Stomach (tissue), 9 donors: Measurements from ENCODE around the gene KIRREL3. TPM values are rescaled to one million over a fixed set of nuclear protein-coding genes. Genes with fewer than 3 reads are reported as not detected.

Experiments
- DNase-seq, 2 donors: peaks; one replicate each; pipeline versions ENCODE4 v3.0.0 to v3.0.0-alpha.2; 2013 to 2019
- H3K27ac ChIP-seq, 5 donors: fragments of 200-600 bp in 4 of 5; sonication (generic) in 4 of 5; one replicate each; pipeline ENCODE4 v1.5.1; 2013 to 2019; ENCODE audit warnings: mild to moderate bottlenecking in 1 of 5, moderate library complexity in 1 of 5
- H3K27me3 ChIP-seq, 3 donors: fragments of 200-600 bp; sonication (generic); one replicate each; pipeline ENCODE4 v1.5.1; 2017 to 2019; ENCODE audit warnings: mixed run types in 1 of 3
- H3K36me3 ChIP-seq, 4 donors: fragments of 200-600 bp; sonication (generic); 1 replicate in 3 of 4; 2 replicates in 1 of 4; pipeline ENCODE4 v1.5.1; 2016 to 2019
- H3K4me1 ChIP-seq, 4 donors: fragments of 200-600 bp; sonication (generic); one replicate each; pipeline ENCODE4 v1.5.1; 2016 to 2019
- H3K4me3 ChIP-seq, 4 donors: fragments of 200-600 bp; sonication (generic) in 3 of 4; one replicate each; pipeline ENCODE4 v1.5.1; 2016 to 2019; ENCODE audit warnings: mild to moderate bottlenecking in 1 of 4
- H3K9me3 ChIP-seq, 4 donors: fragments of 200-600 bp; sonication (generic); one replicate each; pipeline ENCODE4 v1.5.1; 2016 to 2019
- EP300 ChIP-seq: sonication (generic); formaldehyde crosslinking; IDR thresholded peaks from one replicate; pipeline ENCODE4 v1.6.1; 2017; ENCODE audit warnings: antibody characterized with exemption
- POLR2A ChIP-seq, 4 donors: fragments of 450-650 bp; IDR thresholded peaks; one replicate each; pipeline ENCODE4 v1.6.1; 2016; ENCODE audit warnings: antibody characterized with exemption in 4 of 4, control low read depth in 2 of 4, mild to moderate bottlenecking in 1 of 4, moderate library complexity in 1 of 4
- POLR2AphosphoS5 ChIP-seq, 3 donors: sonication (generic); formaldehyde crosslinking; IDR thresholded peaks; one replicate each; pipeline ENCODE4 v1.6.1; 2016; ENCODE audit warnings: antibody characterized with exemption in 3 of 3
- WGBS, 5 donors: extraction: QIAGEN DNeasy Blood & Tissue Kit in 3 of 5; methylation state at CpG; one replicate each; pipeline versions ENCODE4 v1.1.5 to v1.1.7; 2013 to 2018; 5-methylcytosine and 5-hydroxymethylcytosine counted together
- intact Hi-C: fragments of 100-400 bp; cut with DNase I; formaldehyde crosslinking; loops from one replicate; pipeline ENCODE4 v1.15.1; 2023; ENCODE audit warnings: low total_unique reads
- polyA plus RNA-seq, 3 donors: library from polyadenylated mRNA; stranded (reverse); fragments of 200-250 nt; gene quantifications; one replicate each; pipeline ENCODE4 v1.2.3, GENCODE V29; 2013
- total RNA-seq, 5 donors: library from RNA; depleted of rRNA; stranded (reverse); fragments of >200 nt; gene quantifications; one replicate each; pipeline versions ENCODE4 v1.1.0 to v1.2.3, GENCODE V29; 2014 to 2016
- TF ChIP-seq, protein P1 (sequence below), 7 experiments: fragments of 450-650 bp in 4 of 7; fragments of 200-600 bp in 3 of 7; sonication (generic) in 3 of 7; IDR thresholded peaks; one replicate each; pipeline ENCODE4 v1.5.1; 2016 to 2019; ENCODE audit warnings: antibody characterized with exemption in 7 of 7, control low read depth in 2 of 7, mild to moderate bottlenecking in 1 of 7
- donor health status: healthy with polysubstance abuse.
- donor health status: Bipolar disorder and iron deficiency.
- donor health status: healthy.

Gene KIRREL3
- total and polyA plus RNA-seq, 8 donors = 0.10 to 1.7 (median 0.38) TPM; not detected in 4

- 55 to 78% (median 68%) methylated on average over 4 of the region's 4 CpGs for WGBS, 5 donors
- H3K4me1 ChIP-seq = peaks cover 0 to 4% (median under 1%) of the 10 kb centered on the region in 4 donors
- DNase-seq = no peak
- intact Hi-C loops = no loop called here
- H3K36me3 ChIP-seq = no peaks in the 10 kb centered on the region
- no peak overlapping the region for H3K27ac ChIP-seq
- H3K27me3 ChIP-seq = peaks cover 0 to 36% (median 0%) of the 10 kb centered on the region in 3 donors
- TF ChIP-seq EP300 (no peak), POLR2AphosphoS5 (IDR thresholded peaks at IDR 0.05) (no peak), POLR2A (IDR thresholded peaks at IDR 0.05) (no peak)
- TF ChIP-seq, protein P1, sequence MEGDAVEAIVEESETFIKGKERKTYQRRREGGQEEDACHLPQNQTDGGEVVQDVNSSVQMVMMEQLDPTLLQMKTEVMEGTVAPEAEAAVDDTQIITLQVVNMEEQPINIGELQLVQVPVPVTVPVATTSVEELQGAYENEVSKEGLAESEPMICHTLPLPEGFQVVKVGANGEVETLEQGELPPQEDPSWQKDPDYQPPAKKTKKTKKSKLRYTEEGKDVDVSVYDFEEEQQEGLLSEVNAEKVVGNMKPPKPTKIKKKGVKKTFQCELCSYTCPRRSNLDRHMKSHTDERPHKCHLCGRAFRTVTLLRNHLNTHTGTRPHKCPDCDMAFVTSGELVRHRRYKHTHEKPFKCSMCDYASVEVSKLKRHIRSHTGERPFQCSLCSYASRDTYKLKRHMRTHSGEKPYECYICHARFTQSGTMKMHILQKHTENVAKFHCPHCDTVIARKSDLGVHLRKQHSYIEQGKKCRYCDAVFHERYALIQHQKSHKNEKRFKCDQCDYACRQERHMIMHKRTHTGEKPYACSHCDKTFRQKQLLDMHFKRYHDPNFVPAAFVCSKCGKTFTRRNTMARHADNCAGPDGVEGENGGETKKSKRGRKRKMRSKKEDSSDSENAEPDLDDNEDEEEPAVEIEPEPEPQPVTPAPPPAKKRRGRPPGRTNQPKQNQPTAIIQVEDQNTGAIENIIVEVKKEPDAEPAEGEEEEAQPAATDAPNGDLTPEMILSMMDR (IDR thresholded peaks at IDR 0.05) = no peak
- H3K9me3 ChIP-seq = no peaks in the 10 kb centered on the region
- no peak overlapping the region for H3K4me3 ChIP-seq
Measured at GRCh38 chr11:126732981-126733380, 267.6 kb downstream of the KIRREL3 start.

DNA sequence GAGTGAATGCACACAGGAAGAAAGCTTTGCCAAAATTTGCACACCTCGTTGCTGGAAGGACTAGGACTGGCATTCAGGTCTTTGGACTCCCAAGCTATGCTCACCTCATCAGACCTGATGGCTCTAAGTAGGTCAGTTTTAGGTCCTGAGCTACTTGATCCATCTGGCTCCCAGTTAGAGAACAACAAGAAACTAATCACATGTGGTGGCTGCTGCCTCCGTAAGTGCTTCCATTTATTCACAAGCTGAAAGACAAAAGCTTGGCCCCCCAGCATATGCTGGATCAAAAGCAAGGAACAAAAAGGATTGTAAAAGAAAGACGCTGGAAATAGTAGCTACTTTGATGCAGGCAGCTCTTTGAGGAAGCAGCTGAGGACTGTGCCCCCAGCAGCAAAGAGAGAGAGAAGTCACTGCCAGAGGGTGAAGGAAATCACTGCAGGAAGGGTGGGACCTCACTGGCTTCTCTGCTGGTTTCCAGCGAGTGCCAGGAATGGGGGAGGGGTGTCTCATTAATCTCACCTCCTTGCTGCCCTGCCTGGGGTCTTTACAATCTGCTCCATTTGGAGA lies 268.9 kb downstream of the KIRREL3 start:
- no peak for DNase-seq
- Histone ChIP-seq H3K36me3 (no peaks in the 10 kb centered on the region), H3K27me3 (peaks cover 0 to 41% (median 0%) of the 10 kb centered on the region in 3 donors), H3K27ac (no peak overlapping the region), H3K4me1 (no peaks in the 10 kb centered on the region), H3K4me3 (no peak overlapping the region), H3K9me3 (no peaks in the 10 kb centered on the region)
- intact Hi-C loops = no loop called here
- TF ChIP-seq, protein P1 (IDR thresholded peaks at IDR 0.05) = no peak
- TF ChIP-seq POLR2AphosphoS5 (IDR thresholded peaks at IDR 0.05) (no peak), EP300 (no peak), POLR2A (IDR thresholded peaks at IDR 0.05) (no peak)
- WGBS, 5 donors = 43 to 56% (median 51%) methylated on average over 4 of the region's 4 CpGs

DNA sequence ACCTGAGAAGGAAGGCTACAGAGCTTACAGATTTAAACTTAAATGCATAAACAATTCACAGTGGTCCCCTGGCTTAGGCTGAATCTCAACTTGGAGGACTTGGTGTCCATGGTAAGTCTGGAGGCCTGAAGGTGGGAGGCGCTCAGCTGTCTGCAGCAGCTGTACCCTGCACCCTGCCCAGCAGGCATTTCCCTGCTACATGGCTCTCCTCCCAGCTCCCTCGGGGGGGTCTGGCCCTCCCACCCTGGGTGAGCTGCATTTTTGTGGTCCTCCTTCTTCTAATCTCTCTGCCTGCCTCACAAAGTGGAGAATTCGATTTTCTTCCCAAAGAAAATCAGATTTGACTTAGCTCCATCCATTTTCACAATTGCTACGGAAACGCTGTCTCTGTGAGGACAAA lies 273.2 kb downstream of the KIRREL3 start:
- no peak for DNase-seq
- H3K9me3 ChIP-seq = no peaks in the 10 kb centered on the region
- whole genome bisulfite sequencing, 5 donors = 66 to 84% (median 72%) methylated on average over 5 of the region's 5 CpGs
- peaks cover 0 to 24% (median 0%) of the 10 kb centered on the region in 3 donors for H3K27me3 ChIP-seq
- H3K27ac ChIP-seq = no peak overlapping the region
- no peak overlapping the region for H3K4me3 ChIP-seq
- no peaks in the 10 kb centered on the region for H3K36me3 ChIP-seq
- intact Hi-C loops = no loop called here
- TF ChIP-seq POLR2A (IDR thresholded peaks at IDR 0.05) (no peak), EP300 (no peak), POLR2AphosphoS5 (IDR thresholded peaks at IDR 0.05) (no peak)
- TF ChIP-seq, protein P1 (IDR thresholded peaks at IDR 0.05) = no peak
- no peaks in the 10 kb centered on the region for H3K4me1 ChIP-seq

GRCh38 chr11:126725521-126725920 lies 275.0 kb downstream of the KIRREL3 start:
- no peaks in the 10 kb centered on the region for H3K9me3 ChIP-seq
- no peaks in the 10 kb centered on the region for H3K36me3 ChIP-seq
- no peaks in the 10 kb centered on the region for H3K4me1 ChIP-seq
- no peak for DNase-seq
- intact Hi-C loops = no loop called here
- no peak overlapping the region for H3K4me3 ChIP-seq
- no peak overlapping the region for H3K27ac ChIP-seq
- WGBS, 5 donors = 83 to 94% (median 87%) methylated on average over 5 to 7 of the region's 7 CpGs
- TF ChIP-seq POLR2A (IDR thresholded peaks at IDR 0.05) (no peak), POLR2AphosphoS5 (IDR thresholded peaks at IDR 0.05) (no peak), EP300 (no peak)
- TF ChIP-seq, protein P1 (IDR thresholded peaks at IDR 0.05) = no peak
- peaks cover 0 to 23% (median 0%) of the 10 kb centered on the region in 3 donors for H3K27me3 ChIP-seq
